Fibroblast of skin of back (primary cell): ENCODE results near the gene VMAC. TPM values are rescaled to one million over a fixed set of nuclear protein-coding genes. Genes with fewer than 3 reads are reported as not detected.
A peak's percentile ranks its signal among the peaks of the same experiment; 100 is the strongest.
"Not testable (repeated sequence)": the region's sequence is repeated elsewhere in the genome, so short reads cannot be mapped to it uniquely, and the experiment has no call there.

Source experiments
- DNase-seq: peaks from one replicate; pipeline ENCODE4 v3.0.0-alpha.2; 2013
- polyA plus RNA-seq, 2 experiments: library from polyadenylated mRNA; unstranded; fragments of 120-200 nt; gene quantifications; one replicate each; pipeline ENCODE4 v1.2.1, GENCODE V29; 2013; ENCODE audit not compliant: insufficient read length in 2 of 2

Gene VMAC
- polyA plus RNA-seq (2013, experiment 1 of 2; ENCODE audit: insufficient read length), result 2.3 TPM
- polyA plus RNA-seq (2013, experiment 2 of 2; ENCODE audit: insufficient read length), result 2.0 TPM

- DNase-seq, result peak; percentile 100
Measured at GRCh38 chr19:5904352-5905113, at the start of gene VMAC. VMAC (plus strand) TSS chr19:5904872; CDS start chr19:5904891, 19 bp downstream.

- not testable (repeated sequence) for DNase-seq
Measured at GRCh38 chr19:5855151-5855550, 49.5 kb upstream of the VMAC start.

GRCh38 chr19:5857203-5858081, 47.2 kb upstream of the VMAC start:
- no peak for DNase-seq

GRCh38 chr19:5863030-5863665, 41.5 kb upstream of the VMAC start:
- no peak for DNase-seq

- no peak for DNase-seq
Measured at GRCh38 chr19:5864013-5864720, 40.5 kb upstream of the VMAC start.

- no peak for DNase-seq
Measured at GRCh38 chr19:5864725-5865486, 39.8 kb upstream of the VMAC start.

GRCh38 chr19:5865772-5866171, 38.9 kb upstream of the VMAC start:
- no peak for DNase-seq

- DNase-seq, result no peak
Measured at GRCh38 chr19:5867201-5868136, 37.2 kb upstream of the VMAC start.

GRCh38 chr19:5870986-5871394, 33.7 kb upstream of the VMAC start:
- DNase-seq, result no peak

- no peak for DNase-seq
Measured at GRCh38 chr19:5873617-5874199, 31.0 kb upstream of the VMAC start.

- DNase-seq, result peak; percentile 64
Measured at GRCh38 chr19:5874496-5874895, 30.2 kb upstream of the VMAC start.

GRCh38 chr19:5877427-5877826, 27.2 kb upstream of the VMAC start:
- no peak for DNase-seq

GRCh38 chr19:5877882-5878281, 26.8 kb upstream of the VMAC start:
- no peak for DNase-seq

- no peak for DNase-seq
Measured at GRCh38 chr19:5880196-5880595, 24.5 kb upstream of the VMAC start.

GRCh38 chr19:5880604-5881078, 24.0 kb upstream of the VMAC start:
- peak; percentile 88 for DNase-seq

GRCh38 chr19:5881543-5882299, 23.0 kb upstream of the VMAC start:
- no peak for DNase-seq

- no peak for DNase-seq
Measured at GRCh38 chr19:5882421-5882968, 22.2 kb upstream of the VMAC start.

GRCh38 chr19:5883157-5883873, 21.4 kb upstream of the VMAC start:
- not testable (repeated sequence) for DNase-seq
